GM10248 (cell line): ENCODE measurements around the gene BARHL2.

Experiments used
- CTCF ChIA-PET: fragments of 300-600 bp; sonication (Branson Sonifier 250); formaldehyde crosslinking; extraction: SDS; loops from one replicate; lab custom pipeline; 2021; ENCODE audit warnings: antibody characterized with exemption; lab: Yijun Ruan, JAX
- POLR2A ChIA-PET: fragments of 350-650 bp; sonication (Branson Sonifier 250); formaldehyde crosslinking; extraction: SDS; loops from one replicate; lab custom pipeline; 2020; ENCODE audit warnings: antibody characterized with exemption; lab: Yijun Ruan, JAX
- DNase-seq: peaks from one replicate; pipeline ENCODE4 v3.0.0; 2012; ENCODE audit errors: extremely low spot score
- CTCF ChIP-seq: IDR thresholded peaks from 2 replicates; pipeline ENCODE4 v1.5.1; 2012; ENCODE audit warnings: mild to moderate bottlenecking, low read depth; ENCODE audit errors: extremely low read depth, missing control alignments, control extremely low read depth

The BARHL2 gene

GRCh38 chr1:90707363-90707710, 9.8 kb downstream of the BARHL2 start:
- DNase-seq = no peak
- TF ChIP-seq CTCF = no peak
- ChIA-PET CTCF (interaction anchor here (1.0 kb wide), 1 partner anchor 459 kb away, joined by 3 read pairs; no protein-coding TSS in a partner anchor), POLR2A (no interaction called here)

- TF ChIP-seq CTCF = no peak
- no peak for DNase-seq
- ChIA-PET POLR2A (no interaction called here), CTCF (interaction anchor here (0.7 to 1.0 kb wide), 2 partner anchors 15 to 459 kb away, joined by 3 to 4 read pairs; no protein-coding TSS in a partner anchor)
These were observed 10.4 kb downstream of the BARHL2 start for GRCh38 chr1:90706437-90707362.

- POLR2A ChIA-PET = no interaction called here
- DNase-seq = no peak
- CTCF ChIA-PET = interaction anchor here (0.7 kb wide), 1 partner anchor 16 kb away, joined by 4 read pairs; no protein-coding TSS in a partner anchor
- no peak for TF ChIP-seq CTCF
These were observed 11.1 kb downstream of the BARHL2 start for GRCh38 chr1:90705956-90706355.

GRCh38 chr1:90704817-90705216, 12.3 kb downstream of the BARHL2 start:
- no peak for DNase-seq
- ChIA-PET POLR2A (no interaction called here), CTCF (interaction anchor here (0.9 to 1.1 kb wide), 2 partner anchors 13 to 17 kb away, joined by 3 to 4 read pairs; no protein-coding TSS in a partner anchor)
- TF ChIP-seq CTCF = no peak

- POLR2A ChIA-PET = no interaction called here
- no peak for DNase-seq
- CTCF ChIA-PET = interaction anchor here (1.1 to 1.7 kb wide), 3 partner anchors 11 to 471 kb away, joined by 3 to 5 read pairs (median 4); no protein-coding TSS in a partner anchor
- TF ChIP-seq CTCF = no peak
These were observed 22.3 kb downstream of the BARHL2 start for GRCh38 chr1:90694846-90695245.

- DNase-seq = no peak
- no peak for TF ChIP-seq CTCF
- ChIA-PET CTCF (no interaction called here), POLR2A (no interaction called here)
These were observed 29.4 kb downstream of the BARHL2 start for GRCh38 chr1:90687747-90688146.
